ENCODE measurements around the gene COG2. TPM values are rescaled to one million over a fixed set of nuclear protein-coding genes. Genes with fewer than 3 reads are reported as not detected.
A peak's percentile ranks its signal among the peaks of the same experiment; 100 is the strongest.

The COG2 gene
- total and polyA plus RNA-seq, 2 of the 13 experiments (the other 11 are each of a cell fraction or from before 2014, with no cell fraction given) = 16.8 to 36.3 TPM

DNA sequence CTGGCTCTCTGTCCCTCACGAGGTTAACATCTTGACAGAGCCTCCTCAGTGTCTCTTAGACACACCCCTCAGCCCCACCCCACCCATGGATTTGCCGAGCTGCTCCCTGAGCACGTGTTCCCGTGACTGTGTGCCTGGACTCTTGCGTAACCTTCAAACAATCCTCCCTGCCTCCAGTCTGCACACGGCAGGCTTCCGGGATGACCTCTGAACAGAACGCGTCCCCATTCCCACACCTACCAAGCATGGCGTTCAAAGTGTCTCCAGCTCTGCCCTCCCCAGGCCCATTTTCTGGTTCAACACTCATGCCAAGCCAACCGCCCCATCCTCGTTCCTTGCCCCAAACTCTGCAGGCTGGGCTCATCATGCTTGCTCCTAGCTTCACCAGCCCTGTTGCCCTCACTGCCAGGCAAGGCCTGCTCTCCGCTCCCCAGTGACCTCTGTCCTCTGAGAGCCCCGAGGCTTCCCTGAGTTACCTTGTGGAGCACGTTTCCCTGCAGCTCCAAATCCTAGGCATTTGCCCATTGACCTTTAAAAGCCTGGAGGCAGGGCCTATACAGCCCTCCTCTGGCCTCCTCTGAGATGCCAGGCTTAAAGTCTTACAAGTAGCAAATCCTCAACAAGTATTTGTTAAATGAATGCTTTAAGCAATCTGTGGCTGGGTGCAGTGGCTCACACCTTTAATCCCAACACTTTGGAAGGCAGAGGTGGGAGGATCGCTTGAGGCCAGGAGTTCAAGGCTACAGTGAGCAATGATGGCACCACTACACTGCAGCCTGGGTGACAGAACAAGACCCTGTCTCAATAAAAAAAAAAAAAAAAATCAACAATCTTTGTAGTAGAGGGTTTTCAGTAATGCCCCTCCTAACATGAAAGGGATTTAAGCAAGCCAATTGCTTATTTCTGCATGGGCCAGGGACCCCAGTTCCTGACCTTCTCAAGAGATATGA lies 66.6 kb downstream of the COG2 start (continued):
- TF ChIP-seq, protein P1, sequence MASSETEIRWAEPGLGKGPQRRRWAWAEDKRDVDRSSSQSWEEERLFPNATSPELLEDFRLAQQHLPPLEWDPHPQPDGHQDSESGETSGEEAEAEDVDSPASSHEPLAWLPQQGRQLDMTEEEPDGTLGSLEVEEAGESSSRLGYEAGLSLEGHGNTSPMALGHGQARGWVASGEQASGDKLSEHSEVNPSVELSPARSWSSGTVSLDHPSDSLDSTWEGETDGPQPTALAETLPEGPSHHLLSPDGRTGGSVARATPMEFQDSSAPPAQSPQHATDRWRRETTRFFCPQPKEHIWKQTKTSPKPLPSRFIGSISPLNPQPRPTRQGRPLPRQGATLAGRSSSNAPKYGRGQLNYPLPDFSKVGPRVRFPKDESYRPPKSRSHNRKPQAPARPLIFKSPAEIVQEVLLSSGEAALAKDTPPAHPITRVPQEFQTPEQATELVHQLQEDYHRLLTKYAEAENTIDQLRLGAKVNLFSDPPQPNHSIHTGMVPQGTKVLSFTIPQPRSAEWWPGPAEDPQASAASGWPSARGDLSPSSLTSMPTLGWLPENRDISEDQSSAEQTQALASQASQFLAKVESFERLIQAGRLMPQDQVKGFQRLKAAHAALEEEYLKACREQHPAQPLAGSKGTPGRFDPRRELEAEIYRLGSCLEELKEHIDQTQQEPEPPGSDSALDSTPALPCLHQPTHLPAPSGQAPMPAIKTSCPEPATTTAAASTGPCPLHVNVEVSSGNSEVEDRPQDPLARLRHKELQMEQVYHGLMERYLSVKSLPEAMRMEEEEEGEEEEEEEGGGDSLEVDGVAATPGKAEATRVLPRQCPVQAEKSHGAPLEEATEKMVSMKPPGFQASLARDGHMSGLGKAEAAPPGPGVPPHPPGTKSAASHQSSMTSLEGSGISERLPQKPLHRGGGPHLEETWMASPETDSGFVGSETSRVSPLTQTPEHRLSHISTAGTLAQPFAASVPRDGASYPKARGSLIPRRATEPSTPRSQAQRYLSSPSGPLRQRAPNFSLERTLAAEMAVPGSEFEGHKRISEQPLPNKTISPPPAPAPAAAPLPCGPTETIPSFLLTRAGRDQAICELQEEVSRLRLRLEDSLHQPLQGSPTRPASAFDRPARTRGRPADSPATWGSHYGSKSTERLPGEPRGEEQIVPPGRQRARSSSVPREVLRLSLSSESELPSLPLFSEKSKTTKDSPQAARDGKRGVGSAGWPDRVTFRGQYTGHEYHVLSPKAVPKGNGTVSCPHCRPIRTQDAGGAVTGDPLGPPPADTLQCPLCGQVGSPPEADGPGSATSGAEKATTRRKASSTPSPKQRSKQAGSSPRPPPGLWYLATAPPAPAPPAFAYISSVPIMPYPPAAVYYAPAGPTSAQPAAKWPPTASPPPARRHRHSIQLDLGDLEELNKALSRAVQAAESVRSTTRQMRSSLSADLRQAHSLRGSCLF (CRISPR knock-in tag; IDR thresholded peaks at IDR 0.05; ENCODE audit: borderline replicate concordance) = no peak
- TF ChIP-seq ZNF3 (CRISPR knock-in tag; IDR thresholded peaks at IDR 0.05) = no peak
- TF ChIP-seq, protein P2, sequence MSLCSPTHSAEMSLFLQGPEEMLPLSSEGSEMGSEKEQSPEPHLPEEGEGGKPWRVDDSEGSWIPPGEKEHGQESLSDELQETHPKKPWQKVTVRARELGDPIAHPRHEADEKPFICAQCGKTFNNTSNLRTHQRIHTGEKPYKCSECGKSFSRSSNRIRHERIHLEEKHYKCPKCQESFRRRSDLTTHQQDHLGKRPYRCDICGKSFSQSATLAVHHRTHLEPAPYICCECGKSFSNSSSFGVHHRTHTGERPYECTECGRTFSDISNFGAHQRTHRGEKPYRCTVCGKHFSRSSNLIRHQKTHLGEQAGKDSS (CRISPR knock-in tag; IDR thresholded peaks at IDR 0.05; ENCODE audit: borderline replicate concordance, low read depth) = peak; percentile 96
- TF ChIP-seq ZNF44 (CRISPR knock-in tag; IDR thresholded peaks at IDR 0.05) = peak; percentile 60; the same call in 1 of the 2 replicates
- TF ChIP-seq PRDM4 (CRISPR knock-in tag; IDR thresholded peaks at IDR 0.05; ENCODE audit: borderline replicate concordance) = no peak
- peak; percentile 95 for TF ChIP-seq ESRRA (CRISPR knock-in tag; IDR thresholded peaks at IDR 0.05; ENCODE audit: low read depth)
- peak; percentile 78; the same call in 1 of the 2 replicates for TF ChIP-seq GFI1 (CRISPR knock-in tag; IDR thresholded peaks at IDR 0.05; ENCODE audit: borderline replicate concordance)
- no peak for TF ChIP-seq ZSCAN30 (CRISPR knock-in tag; IDR thresholded peaks at IDR 0.05)
- TF ChIP-seq ZNF354B (CRISPR knock-in tag; IDR thresholded peaks at IDR 0.05) = no peak
- 0 out of 2 replicates have a peak, but pooled peaks have one; percentile 27 for TF ChIP-seq DMTF1 (CRISPR knock-in tag; IDR thresholded peaks at IDR 0.05)
- TF ChIP-seq MTF2 (CRISPR knock-in tag; IDR thresholded peaks at IDR 0.05; ENCODE audit: borderline replicate concordance) = no peak
- TF ChIP-seq SALL2 (CRISPR knock-in tag; IDR thresholded peaks at IDR 0.05) = peak; percentile 88
- no peak for TF ChIP-seq SRY (CRISPR knock-in tag; IDR thresholded peaks at IDR 0.05)
- 0 out of 2 replicates have a peak, but pooled peaks have one; percentile 42 for TF ChIP-seq ZKSCAN8 (CRISPR knock-in tag; IDR thresholded peaks at IDR 0.05; ENCODE audit: borderline replicate concordance)
- TF ChIP-seq NFRKB (IDR thresholded peaks at IDR 0.05) = no peak
- TF ChIP-seq ZBTB8A (CRISPR knock-in tag; IDR thresholded peaks at IDR 0.05; ENCODE audit: borderline replicate concordance, low read depth) = no peak
- peak; percentile 42; the same call in 1 of the 2 replicates for TF ChIP-seq EEA1 (CRISPR knock-in tag; IDR thresholded peaks at IDR 0.05; ENCODE audit: borderline replicate concordance)
